OCI-LY1 (cell line): ENCODE measurements around the gene GALNT13.

Experiments used
- EZH2 ChIP-seq: fragments of 200-600 bp; sonication (generic), shearing (Covaris generic); IDR thresholded peaks from 2 replicates; pipeline ENCODE4 v1.8.0; 2017; ENCODE audit warnings: borderline replicate concordance, mixed run types, mild to moderate bottlenecking, antibody characterized with exemption, low read length, moderate library complexity, mixed read lengths
- TF ChIP-seq, protein P1 (sequence below): fragments of 200-600 bp; sonication (generic), shearing (Covaris generic); IDR thresholded peaks from 2 replicates; pipeline ENCODE4 v1.5.1; 2017; ENCODE audit warnings: mild to moderate bottlenecking, antibody characterized with exemption, low read length, moderate library complexity, mixed read lengths

DNA sequence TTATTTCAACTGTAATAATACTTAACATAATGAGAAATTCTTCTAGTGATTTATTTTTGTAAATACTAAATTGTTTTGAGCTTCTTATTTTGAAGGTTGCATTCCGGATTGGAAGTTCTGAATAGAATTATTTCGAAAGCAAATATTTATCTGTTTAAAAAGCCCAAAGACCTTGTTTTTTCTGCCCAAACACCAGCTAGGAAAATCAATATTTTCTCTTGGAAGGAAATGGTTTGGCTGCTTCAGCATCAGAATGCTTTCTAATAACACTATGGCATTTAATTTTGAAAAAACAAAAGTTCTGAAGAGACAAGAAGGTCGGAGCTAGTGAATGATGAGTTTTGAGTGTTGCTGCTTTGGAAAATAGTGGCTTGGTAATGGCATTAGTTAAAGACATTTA, 522.9 kb downstream of the GALNT13 start:
- TF ChIP-seq, protein P1, sequence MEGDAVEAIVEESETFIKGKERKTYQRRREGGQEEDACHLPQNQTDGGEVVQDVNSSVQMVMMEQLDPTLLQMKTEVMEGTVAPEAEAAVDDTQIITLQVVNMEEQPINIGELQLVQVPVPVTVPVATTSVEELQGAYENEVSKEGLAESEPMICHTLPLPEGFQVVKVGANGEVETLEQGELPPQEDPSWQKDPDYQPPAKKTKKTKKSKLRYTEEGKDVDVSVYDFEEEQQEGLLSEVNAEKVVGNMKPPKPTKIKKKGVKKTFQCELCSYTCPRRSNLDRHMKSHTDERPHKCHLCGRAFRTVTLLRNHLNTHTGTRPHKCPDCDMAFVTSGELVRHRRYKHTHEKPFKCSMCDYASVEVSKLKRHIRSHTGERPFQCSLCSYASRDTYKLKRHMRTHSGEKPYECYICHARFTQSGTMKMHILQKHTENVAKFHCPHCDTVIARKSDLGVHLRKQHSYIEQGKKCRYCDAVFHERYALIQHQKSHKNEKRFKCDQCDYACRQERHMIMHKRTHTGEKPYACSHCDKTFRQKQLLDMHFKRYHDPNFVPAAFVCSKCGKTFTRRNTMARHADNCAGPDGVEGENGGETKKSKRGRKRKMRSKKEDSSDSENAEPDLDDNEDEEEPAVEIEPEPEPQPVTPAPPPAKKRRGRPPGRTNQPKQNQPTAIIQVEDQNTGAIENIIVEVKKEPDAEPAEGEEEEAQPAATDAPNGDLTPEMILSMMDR, result no peak
- no peak for TF ChIP-seq EZH2
